HG02840 (cell line): Measurements from ENCODE around the gene C9orf78.

Source experiments
- ATAC-seq: cut with Tn5 transposase; IDR thresholded peaks from one replicate; pipeline ENCODE4 v1.9.1; 2021; ENCODE audit warnings: mild to moderate bottlenecking, moderate library complexity, moderate number of reproducible peaks; ENCODE audit not compliant: unreplicated experiment, low FRiP score

Gene C9orf78

GRCh38 chr9:129868023-129868871 lies 33.2 kb upstream of the C9orf78 start:
- no peak for ATAC-seq

- no peak for ATAC-seq
Measured at GRCh38 chr9:129867136-129868022, 32.3 kb upstream of the C9orf78 start.

- no peak for ATAC-seq
Measured at GRCh38 chr9:129866394-129867135, 31.5 kb upstream of the C9orf78 start.

GRCh38 chr9:129865668-129866320 lies 30.7 kb upstream of the C9orf78 start:
- ATAC-seq, result no peak

- no peak for ATAC-seq
Measured at GRCh38 chr9:129864991-129865647, 30.0 kb upstream of the C9orf78 start.

- no peak for ATAC-seq
Measured at GRCh38 chr9:129863059-129863690, 28.1 kb upstream of the C9orf78 start.

- no peak for ATAC-seq
Measured at GRCh38 chr9:129861447-129861827, 26.4 kb upstream of the C9orf78 start.

- no peak for ATAC-seq
Measured at GRCh38 chr9:129860653-129861446, 25.8 kb upstream of the C9orf78 start.

- ATAC-seq, result no peak
Measured at GRCh38 chr9:129858167-129858962, 23.3 kb upstream of the C9orf78 start.

GRCh38 chr9:129857207-129857606 lies 22.1 kb upstream of the C9orf78 start:
- no peak for ATAC-seq

GRCh38 chr9:129854588-129855110 lies 19.6 kb upstream of the C9orf78 start:
- ATAC-seq, result no peak

- ATAC-seq, result no peak
Measured at GRCh38 chr9:129853614-129854013, 18.5 kb upstream of the C9orf78 start.

GRCh38 chr9:129852579-129852978 lies 17.5 kb upstream of the C9orf78 start:
- ATAC-seq, result no peak

GRCh38 chr9:129851821-129852220 lies 16.7 kb upstream of the C9orf78 start:
- ATAC-seq, result no peak

- ATAC-seq, result no peak
Measured at GRCh38 chr9:129850821-129851550, 15.9 kb upstream of the C9orf78 start.

- ATAC-seq, result no peak
Measured at GRCh38 chr9:129849901-129850300, 14.8 kb upstream of the C9orf78 start.
